SK-N-SH treated with all-trans-retinoic acid at 6 μM for 48 hours (cell line): ENCODE results near the gene OVCA2.

ENCODE experiments used
- ISL1 ChIP-seq: fragments of 250-450 bp; sonication (Bioruptor Pico); IDR thresholded peaks from 2 replicates; pipeline ENCODE4 v2.1.2; 2022; ENCODE audit warnings: mild to moderate bottlenecking, moderate library complexity
- OSR1 ChIP-seq: fragments of 250-450 bp; sonication (Bioruptor Pico); IDR thresholded peaks from 2 replicates; pipeline ENCODE4 v1.8.0; 2022; ENCODE audit warnings: moderate library complexity, mild to moderate bottlenecking, inconsistent platforms
- PATZ1 ChIP-seq: fragments of 250-450 bp; sonication (Bioruptor Pico); IDR thresholded peaks from 2 replicates; pipeline ENCODE4 v1.8.0; 2020; ENCODE audit warnings: mild to moderate bottlenecking, moderate library complexity, borderline replicate concordance
- RARB ChIP-seq: fragments of 250-450 bp; sonication (Bioruptor Pico); IDR thresholded peaks from 2 replicates; pipeline ENCODE4 v1.8.0; 2021; ENCODE audit warnings: mild to moderate bottlenecking, moderate library complexity
- TOX ChIP-seq: fragments of 250-450 bp; sonication (Bioruptor Pico); IDR thresholded peaks from 2 replicates; pipeline ENCODE4 v1.8.0; 2021; ENCODE audit warnings: mild to moderate bottlenecking, moderate library complexity, borderline replicate concordance
- ZFP3 ChIP-seq: fragments of 250-450 bp; sonication (Bioruptor Pico); IDR thresholded peaks from 2 replicates; pipeline ENCODE4 v1.5.0; 2020; ENCODE audit warnings: mild to moderate bottlenecking, moderate library complexity
- ZNF565 ChIP-seq: fragments of 450-650 bp; formaldehyde crosslinking; conservative IDR thresholded peaks from 2 replicates; pipeline ENCODE4 v1.5.0; 2020; ENCODE audit warnings: low read depth, mild to moderate bottlenecking, moderate library complexity
- TF ChIP-seq, protein P1 (sequence below): fragments of 250-450 bp; sonication (Bioruptor Pico); IDR thresholded peaks from 2 replicates; pipeline ENCODE4 v1.8.0; 2021; ENCODE audit warnings: low read depth, mild to moderate bottlenecking, moderate library complexity, borderline replicate concordance

DNA sequence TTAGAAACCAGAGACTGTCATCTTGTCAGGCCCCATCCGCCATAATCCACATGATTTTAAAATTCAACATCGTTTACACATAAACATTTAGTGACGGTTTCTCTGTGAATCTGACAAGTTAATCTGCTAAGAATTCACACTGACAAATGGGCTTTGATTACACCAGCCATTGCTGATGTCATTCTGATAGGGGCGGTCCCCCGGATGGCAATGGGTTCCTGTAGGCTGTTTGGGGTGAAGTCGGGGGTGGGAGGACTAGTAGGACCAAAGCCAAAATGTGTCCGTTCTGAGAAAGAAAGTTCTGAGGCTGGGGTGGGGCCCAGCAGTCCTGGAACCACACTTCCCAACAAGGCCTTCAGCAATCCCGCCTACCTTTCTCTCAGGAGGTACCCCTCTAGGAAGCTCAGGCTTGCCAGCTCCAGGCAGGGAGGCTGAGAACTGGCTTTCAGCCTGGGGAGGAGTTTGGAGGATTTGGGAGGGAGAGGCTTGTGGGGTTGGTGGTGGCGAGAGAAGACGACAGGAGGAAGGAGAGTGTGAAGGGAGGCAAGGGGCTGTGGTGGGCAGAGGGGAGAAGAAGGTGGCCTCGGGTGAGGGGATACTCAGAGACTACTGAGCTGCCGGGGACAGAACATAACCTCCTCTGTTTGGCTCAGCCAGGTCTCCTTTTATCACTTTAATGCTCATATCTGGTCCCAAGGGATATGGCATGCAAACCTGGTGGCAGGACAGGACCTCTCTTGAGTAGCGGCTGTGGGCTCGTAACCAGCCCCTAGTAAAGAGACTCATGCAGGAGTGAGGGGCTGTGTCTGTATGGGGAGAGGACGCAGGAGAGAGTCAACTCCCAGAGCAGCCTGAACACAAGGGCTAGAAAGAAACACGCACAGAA lies 21.7 kb downstream of the OVCA2 start:
- TF ChIP-seq PATZ1, result no peak
- TF ChIP-seq OSR1 (CRISPR knock-in tag), result no peak
- no peak for TF ChIP-seq ISL1
- TF ChIP-seq RARB (CRISPR knock-in tag), result no peak
- TF ChIP-seq, protein P1, sequence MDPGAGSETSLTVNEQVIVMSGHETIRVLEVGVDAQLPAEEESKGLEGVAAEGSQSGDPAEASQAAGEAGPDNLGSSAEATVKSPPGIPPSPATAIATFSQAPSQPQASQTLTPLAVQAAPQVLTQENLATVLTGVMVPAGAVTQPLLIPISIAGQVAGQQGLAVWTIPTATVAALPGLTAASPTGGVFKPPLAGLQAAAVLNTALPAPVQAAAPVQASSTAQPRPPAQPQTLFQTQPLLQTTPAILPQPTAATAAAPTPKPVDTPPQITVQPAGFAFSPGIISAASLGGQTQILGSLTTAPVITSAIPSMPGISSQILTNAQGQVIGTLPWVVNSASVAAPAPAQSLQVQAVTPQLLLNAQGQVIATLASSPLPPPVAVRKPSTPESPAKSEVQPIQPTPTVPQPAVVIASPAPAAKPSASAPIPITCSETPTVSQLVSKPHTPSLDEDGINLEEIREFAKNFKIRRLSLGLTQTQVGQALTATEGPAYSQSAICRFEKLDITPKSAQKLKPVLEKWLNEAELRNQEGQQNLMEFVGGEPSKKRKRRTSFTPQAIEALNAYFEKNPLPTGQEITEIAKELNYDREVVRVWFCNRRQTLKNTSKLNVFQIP (CRISPR knock-in tag), result no peak
- TF ChIP-seq ZNF565 (CRISPR knock-in tag), result no peak
- TF ChIP-seq ZFP3 (CRISPR knock-in tag), result no peak
- TF ChIP-seq TOX (CRISPR knock-in tag), result no peak
